ENCODE measurements around the gene SYT12. TPM values are rescaled to one million over a fixed set of nuclear protein-coding genes. Genes with fewer than 3 reads are reported as not detected.

Gene SYT12
- total and polyA plus RNA-seq, 2 of the 8 experiments (the other 6 are each of a cell fraction or from before 2014, with no cell fraction given), result 1.4 to 3.3 TPM

GRCh38 chr11:66981976-66982578 is 40.9 kb upstream of the SYT12 start (continued):
- no peak for TF ChIP-seq CHD2 (IDR thresholded peaks at IDR 0.05; ENCODE audit: low read length)
- no peak for TF ChIP-seq BACH1 (IDR thresholded peaks at IDR 0.05; ENCODE audit: low read length)
- no peak for TF ChIP-seq SUZ12 (IDR thresholded peaks at IDR 0.05; ENCODE audit: low read length)
- no peak for TF ChIP-seq KDM1A (IDR thresholded peaks at IDR 0.05; ENCODE audit: borderline replicate concordance, low read length)
- no peak for TF ChIP-seq BRCA1 (IDR thresholded peaks at IDR 0.05; ENCODE audit: low read depth, low read length)
- no peak for TF ChIP-seq EP300 (IDR thresholded peaks at IDR 0.05; ENCODE audit: borderline replicate concordance in 1 of 2, low read depth in 2 of 2, low read length in 2 of 2)
- TF ChIP-seq CREB1 (IDR thresholded peaks at IDR 0.05), result no peak
